Measurements from ENCODE around the gene CFAP74.

DNA sequence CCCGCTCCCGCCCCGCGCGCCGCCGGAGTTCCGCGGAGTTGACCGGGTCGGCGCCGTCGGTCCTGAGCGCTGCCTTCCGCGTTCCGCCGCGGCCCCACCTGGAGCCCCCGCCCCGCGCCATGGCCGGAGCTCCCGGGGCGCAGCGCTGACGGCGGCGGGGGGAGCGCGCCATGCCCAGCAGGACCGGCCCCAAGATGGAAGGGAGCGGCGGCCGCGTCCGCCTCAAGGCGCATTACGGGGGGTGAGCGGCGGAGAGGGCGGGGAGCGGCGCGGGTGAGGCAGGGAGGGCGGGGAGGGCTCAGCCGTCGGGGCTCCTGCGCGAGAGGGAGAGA is 46.8 kb upstream of the CFAP74 start:
- TF ChIP-seq, protein P1, sequence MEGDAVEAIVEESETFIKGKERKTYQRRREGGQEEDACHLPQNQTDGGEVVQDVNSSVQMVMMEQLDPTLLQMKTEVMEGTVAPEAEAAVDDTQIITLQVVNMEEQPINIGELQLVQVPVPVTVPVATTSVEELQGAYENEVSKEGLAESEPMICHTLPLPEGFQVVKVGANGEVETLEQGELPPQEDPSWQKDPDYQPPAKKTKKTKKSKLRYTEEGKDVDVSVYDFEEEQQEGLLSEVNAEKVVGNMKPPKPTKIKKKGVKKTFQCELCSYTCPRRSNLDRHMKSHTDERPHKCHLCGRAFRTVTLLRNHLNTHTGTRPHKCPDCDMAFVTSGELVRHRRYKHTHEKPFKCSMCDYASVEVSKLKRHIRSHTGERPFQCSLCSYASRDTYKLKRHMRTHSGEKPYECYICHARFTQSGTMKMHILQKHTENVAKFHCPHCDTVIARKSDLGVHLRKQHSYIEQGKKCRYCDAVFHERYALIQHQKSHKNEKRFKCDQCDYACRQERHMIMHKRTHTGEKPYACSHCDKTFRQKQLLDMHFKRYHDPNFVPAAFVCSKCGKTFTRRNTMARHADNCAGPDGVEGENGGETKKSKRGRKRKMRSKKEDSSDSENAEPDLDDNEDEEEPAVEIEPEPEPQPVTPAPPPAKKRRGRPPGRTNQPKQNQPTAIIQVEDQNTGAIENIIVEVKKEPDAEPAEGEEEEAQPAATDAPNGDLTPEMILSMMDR (IDR thresholded peaks at IDR 0.05): no peak
- TF ChIP-seq POLR2A (IDR thresholded peaks at IDR 0.05): no peak

All from testis (tissue), 2 donors.